Esophagus squamous epithelium (tissue), 5 donors: ENCODE measurements around the gene HBP1. TPM values are rescaled to one million over a fixed set of nuclear protein-coding genes. Genes with fewer than 3 reads are reported as not detected.
"Not testable (repeated sequence)": the region's sequence is repeated elsewhere in the genome, so short reads cannot be mapped to it uniquely, and the experiment has no call there.

Source experiments
- DNase-seq: peaks from one replicate; lab custom pipeline; 2025; lab: John Stamatoyannopoulos, UW
- H3K27ac ChIP-seq, 4 donors: fragments of 200-600 bp; sonication (generic); one replicate each; pipeline ENCODE4 v1.5.1; 2016 to 2019; ENCODE audit warnings: mild to moderate bottlenecking in 1 of 4
- H3K27me3 ChIP-seq, 4 donors: fragments of 200-600 bp; sonication (generic); 1 replicate in 3 of 4; 2 replicates in 1 of 4; pipeline versions ENCODE4 v1.5.1 to v1.6.0; 2017 to 2021; ENCODE audit warnings: antibody characterized with exemption in 1 of 4
- H3K36me3 ChIP-seq, 3 donors: fragments of 200-600 bp; sonication (generic); one replicate each; pipeline ENCODE4 v1.5.1; 2016 to 2019
- H3K4me1 ChIP-seq, 3 donors: fragments of 200-600 bp; sonication (generic); one replicate each; pipeline ENCODE4 v1.5.1; 2017 to 2019
- H3K4me3 ChIP-seq, 4 donors: fragments of 200-600 bp; sonication (generic); 1 replicate in 3 of 4; 2 replicates in 1 of 4; pipeline ENCODE4 v1.5.1; 2016 to 2019; ENCODE audit warnings: mild to moderate bottlenecking in 2 of 4, moderate library complexity in 1 of 4
- H3K9me3 ChIP-seq, 3 donors: fragments of 200-600 bp; sonication (generic); one replicate each; pipeline ENCODE4 v1.5.1; 2016 to 2019
- CTCF ChIP-seq, 6 experiments: fragments of 450-650 bp in 4 of 6; fragments of 200-600 bp in 2 of 6; sonication (generic) in 2 of 6; IDR thresholded peaks; one replicate each; pipeline ENCODE4 v1.5.1; 2016 to 2019; ENCODE audit warnings: antibody characterized with exemption in 6 of 6, mild to moderate bottlenecking in 4 of 6, moderate library complexity in 4 of 6
- POLR2A ChIP-seq, 4 donors: fragments of 450-650 bp; IDR thresholded peaks; one replicate each; pipeline ENCODE4 v1.6.1; 2017; ENCODE audit warnings: antibody characterized with exemption in 4 of 4, mild to moderate bottlenecking in 4 of 4, moderate library complexity in 3 of 4
- WGBS, 2 donors: methylation state at CpG; one replicate each; pipeline ENCODE4 v1.1.5; 2018; 5-methylcytosine and 5-hydroxymethylcytosine counted together
- intact Hi-C: fragments of 100-400 bp; cut with DNase I; formaldehyde crosslinking; loops from one replicate; pipeline ENCODE4 v1.15.0; 2022
- total RNA-seq, 4 donors: library from RNA; depleted of rRNA; stranded (reverse); fragments of >200 nt; gene quantifications; one replicate each; pipeline ENCODE4 v1.1.0, GENCODE V29; 2016
- donor health status: DM: yes; HTN: yes; CAD: no.

The HBP1 gene
- total RNA-seq, 4 donors from 2014 or later = 51.5 to 108 (median 69.7) TPM

- intact Hi-C loops = loop anchor here (5.0 to 10.0 kb wide), 2 partner anchors 358 to 575 kb away; no protein-coding TSS in a partner anchor
- Histone ChIP-seq H3K27ac (no peak overlapping the region), H3K4me1 (peaks cover 0 to 12% (median 0%) of the 10 kb centered on the region in 3 donors), H3K9me3 (no peaks in the 10 kb centered on the region), H3K27me3 (no peaks in the 10 kb centered on the region), H3K4me3 (no peak overlapping the region), H3K36me3 (peaks cover 0 to 5% (median 0%) of the 10 kb centered on the region in 3 donors)
- WGBS, 2 donors = 89 to 90% methylated on average over 1 of the region's 1 CpG
- no peak for TF ChIP-seq CTCF (IDR thresholded peaks at IDR 0.05)
- no peak for TF ChIP-seq POLR2A (IDR thresholded peaks at IDR 0.05)
- no peak for DNase-seq
These were observed 18.9 kb upstream of the HBP1 start for GRCh38 chr7:107149863-107150262.

- intact Hi-C loops = loop anchor here (5.0 to 10.0 kb wide), 2 partner anchors 358 to 574 kb away; no protein-coding TSS in a partner anchor
These were observed 18.3 kb upstream of the HBP1 start for GRCh38 chr7:107150375-107151073.

GRCh38 chr7:107151538-107151937, 17.3 kb upstream of the HBP1 start:
- Histone ChIP-seq H3K4me1 (peaks cover 0 to 12% (median 0%) of the 10 kb centered on the region in 3 donors), H3K27ac (no peak overlapping the region), H3K27me3 (no peaks in the 10 kb centered on the region), H3K9me3 (no peaks in the 10 kb centered on the region), H3K4me3 (no peak overlapping the region), H3K36me3 (peaks cover 0 to 5% (median 0%) of the 10 kb centered on the region in 3 donors)
- DNase-seq = no peak
- 84 to 89% methylated on average over 6 of the region's 7 CpGs for WGBS, 2 donors
- TF ChIP-seq CTCF (IDR thresholded peaks at IDR 0.05) (no peak), POLR2A (IDR thresholded peaks at IDR 0.05) (no peak)
- intact Hi-C loops = loop anchor here (5.0 to 10.0 kb wide), 2 partner anchors 359 to 573 kb away; no protein-coding TSS in a partner anchor

More at GRCh38 chr7:107150375-107151073, 18.3 kb upstream of the HBP1 start:
- Histone ChIP-seq H3K36me3 (peaks cover 0 to 5% (median 0%) of the 10 kb centered on the region in 3 donors), H3K27ac (no peak overlapping the region), H3K9me3 (no peaks in the 10 kb centered on the region), H3K4me3 (no peak overlapping the region), H3K27me3 (no peaks in the 10 kb centered on the region), H3K4me1 (peaks cover 0 to 12% (median 0%) of the 10 kb centered on the region in 3 donors)
- WGBS, 2 donors = 20 to 22% methylated on average over 4 of the region's 4 CpGs
- DNase-seq = no peak
- TF ChIP-seq POLR2A (IDR thresholded peaks at IDR 0.05) (no peak), CTCF (IDR thresholded peaks at IDR 0.05) (peak; percentile 44 to 66 (median 56))

GRCh38 chr7:107152011-107152410, 16.8 kb upstream of the HBP1 start:
- intact Hi-C loops = loop anchor here (5.0 to 10.0 kb wide), 2 partner anchors 360 to 573 kb away; no protein-coding TSS in a partner anchor
- Histone ChIP-seq H3K27me3 (no peaks in the 10 kb centered on the region), H3K9me3 (no peaks in the 10 kb centered on the region), H3K4me1 (peaks cover 0 to 12% (median 0%) of the 10 kb centered on the region in 3 donors), H3K36me3 (peaks cover 0 to 5% (median 0%) of the 10 kb centered on the region in 3 donors), H3K27ac (no peak overlapping the region), H3K4me3 (no peak overlapping the region)
- no peak for DNase-seq
- 42 to 51% methylated on average over 4 of the region's 4 CpGs for WGBS, 2 donors
- no peak for TF ChIP-seq POLR2A (IDR thresholded peaks at IDR 0.05)
- TF ChIP-seq CTCF (IDR thresholded peaks at IDR 0.05) = no peak

- intact Hi-C loops = loop anchor here (5.0 to 10.0 kb wide), 2 partner anchors 363 to 570 kb away; no protein-coding TSS in a partner anchor
- Histone ChIP-seq H3K4me1 (peaks cover 0 to 3% (median 0%) of the 10 kb centered on the region in 3 donors), H3K27ac (no peak overlapping the region), H3K9me3 (no peaks in the 10 kb centered on the region), H3K27me3 (no peaks in the 10 kb centered on the region), H3K36me3 (peaks cover 0 to 5% (median 0%) of the 10 kb centered on the region in 3 donors), H3K4me3 (no peak overlapping the region)
- WGBS, 2 donors = 95 to 98% methylated on average over 5 to 6 of the region's 6 CpGs
- TF ChIP-seq CTCF (IDR thresholded peaks at IDR 0.05) (no peak), POLR2A (IDR thresholded peaks at IDR 0.05) (no peak)
- no peak for DNase-seq
These were observed 14.0 kb upstream of the HBP1 start for GRCh38 chr7:107154826-107155225.

GRCh38 chr7:107155726-107156125, 13.1 kb upstream of the HBP1 start:
- intact Hi-C loops = loop anchor here (10.0 kb wide), 1 partner anchor 569 kb away; no protein-coding TSS in a partner anchor
- DNase-seq, H3K9me3 ChIP-seq, H3K4me1 ChIP-seq, H3K27me3 ChIP-seq, H3K27ac ChIP-seq, H3K36me3 ChIP-seq, H3K4me3 ChIP-seq: not testable (repeated sequence)
- WGBS, 2 donors = 81 to 90% methylated on average over 3 of the region's 3 CpGs
